Neural progenitor cell (in vitro differentiated cells): ENCODE results near the gene ABHD17B. TPM values are rescaled to one million over a fixed set of nuclear protein-coding genes. Genes with fewer than 3 reads are reported as not detected.

Experiments
- DNase-seq: peaks from one replicate; pipeline ENCODE4 v3.0.0-alpha.2; 2016; ENCODE audit warnings: low spot score
- H2AFZ ChIP-seq: fragments of 200-600 bp; sonication (generic); replicated peaks from 2 replicates; pipeline ENCODE4 v1.6.1; 2016; ENCODE audit warnings: antibody characterized with exemption
- H3F3A ChIP-seq: fragments of 200-600 bp; sonication (generic); 2 replicates; pipeline ENCODE4 v1.6.1; 2016; ENCODE audit warnings: antibody characterized with exemption, low read depth
- H3K27ac ChIP-seq: fragments of 200-600 bp; sonication (generic); 2 replicates; pipeline ENCODE4 v1.5.1; 2016; ENCODE audit warnings: mild to moderate bottlenecking
- H3K27me3 ChIP-seq: fragments of 200-600 bp; sonication (generic); 2 replicates; pipeline ENCODE4 v1.6.1; 2016; ENCODE audit warnings: mild to moderate bottlenecking, moderate library complexity
- H3K36me3 ChIP-seq: fragments of 200-600 bp; sonication (generic); 2 replicates; pipeline ENCODE4 v1.5.1; 2016
- H3K4me1 ChIP-seq: fragments of 200-600 bp; sonication (generic); 2 replicates; pipeline ENCODE4 v1.6.1; 2016; ENCODE audit warnings: mixed run types
- H3K4me2 ChIP-seq: fragments of 200-600 bp; sonication (generic); 2 replicates; pipeline ENCODE4 v1.6.1; 2016
- H3K4me3 ChIP-seq: fragments of 200-600 bp; sonication (generic); 2 replicates; pipeline ENCODE4 v1.5.1; 2016
- H3K79me2 ChIP-seq: fragments of 200-600 bp; sonication (generic); 2 replicates; pipeline ENCODE4 v1.6.1; 2016; ENCODE audit warnings: low read depth
- H3K9ac ChIP-seq: fragments of 200-600 bp; sonication (generic); 2 replicates; pipeline ENCODE4 v1.6.1; 2016
- H3K9me3 ChIP-seq: fragments of 200-600 bp; sonication (generic); 2 replicates; pipeline ENCODE4 v1.5.1; 2016; ENCODE audit warnings: low read depth
- H4K20me1 ChIP-seq: fragments of 200-600 bp; sonication (generic); 2 replicates; pipeline ENCODE4 v1.6.1; 2016; ENCODE audit warnings: low read depth
- H3K27ac Mint-ChIP-seq: 3 replicates; pipeline ENCODE4 v1.8.0; 2021; ENCODE audit warnings: mixed read lengths
- H3K27me3 Mint-ChIP-seq: 2 replicates; pipeline ENCODE4 v1.8.0; 2022; ENCODE audit warnings: low read depth, mild to moderate bottlenecking, inconsistent platforms, moderate library complexity, mixed read lengths; ENCODE audit not compliant: insufficient read depth
- H3K36me3 Mint-ChIP-seq: 3 replicates; pipeline ENCODE4 v1.8.0; 2021; ENCODE audit warnings: mixed read lengths
- H3K4me1 Mint-ChIP-seq: 3 replicates; pipeline ENCODE4 v1.8.0; 2021; ENCODE audit warnings: mixed read lengths
- H3K4me3 Mint-ChIP-seq: 3 replicates; pipeline ENCODE4 v1.8.0; 2021; ENCODE audit warnings: mild to moderate bottlenecking, moderate library complexity, mixed read lengths
- H3K9me3 Mint-ChIP-seq: 3 replicates; pipeline ENCODE4 v1.8.0; 2020; ENCODE audit warnings: mixed read lengths
- EZH2 ChIP-seq: fragments of 200-600 bp; sonication (generic); IDR thresholded peaks from 2 replicates; pipeline ENCODE4 v1.6.1; 2017; ENCODE audit warnings: antibody characterized with exemption, mild to moderate bottlenecking, moderate library complexity
- EZH2phosphoT487 ChIP-seq: fragments of 200-600 bp; sonication (generic); IDR thresholded peaks from 2 replicates; pipeline ENCODE4 v1.6.1; 2017; ENCODE audit warnings: antibody characterized with exemption
- total RNA-seq: library from RNA; depleted of rRNA; stranded (reverse); fragments of >200 nt; gene quantifications from 2 replicates; pipeline ENCODE4 v1.2.3, GENCODE V29; 2015; ENCODE audit warnings: low replicate concordance
- TF ChIP-seq, protein P1 (sequence below): fragments of 200-600 bp; sonication (generic); IDR thresholded peaks from 2 replicates; pipeline ENCODE4 v1.5.1; 2017; ENCODE audit warnings: antibody characterized with exemption, mild to moderate bottlenecking

ABHD17B gene
- total RNA-seq, 1 donor from 2014 or later: 96.6 TPM

DNA sequence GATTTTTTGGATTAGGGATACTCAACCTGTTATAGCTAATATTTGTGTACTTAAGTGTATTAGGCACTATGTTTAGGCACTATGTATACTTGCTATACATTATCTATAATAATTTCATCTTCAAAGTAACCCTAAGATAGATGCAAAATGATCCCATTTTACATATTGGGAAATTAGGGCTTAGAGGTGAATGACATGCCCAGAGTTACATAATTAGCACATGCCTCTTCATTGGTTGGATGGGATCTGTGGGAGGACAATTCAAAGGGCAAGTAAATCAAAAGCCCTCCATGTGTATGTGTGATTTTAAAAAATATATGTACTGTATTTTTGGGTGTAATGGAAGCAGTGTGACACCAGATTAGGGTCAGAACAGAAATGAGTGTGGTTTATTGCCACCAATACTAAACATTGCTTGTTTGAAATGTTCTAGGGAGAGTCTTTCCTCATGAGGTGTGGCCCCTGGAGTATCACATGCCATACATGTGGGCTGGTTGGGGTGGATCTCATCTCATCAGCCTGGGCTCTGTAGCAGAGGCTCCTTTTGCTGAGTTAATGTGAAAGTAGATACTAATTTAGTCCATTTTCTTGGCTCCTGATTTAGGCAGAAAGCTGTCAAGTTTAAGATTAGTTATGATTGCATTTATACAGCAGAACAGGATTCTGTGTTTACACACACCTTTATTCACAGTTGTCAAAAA lies 6.0 kb upstream of the ABHD17B start:
- Histone ChIP-seq H3K9me3 (no peaks in the 10 kb centered on the region), H3K4me1 (peaks cover 25% of the 10 kb centered on the region), H3K27ac (no peak overlapping the region), H3K9ac (no peak overlapping the region), H3K36me3 (no peaks in the 10 kb centered on the region), H4K20me1 (no peaks in the 10 kb centered on the region), H3K4me2 (no peak overlapping the region), H3K79me2 (peaks cover 96% of the 10 kb centered on the region), H2AFZ (no peak overlapping the region), H3K4me3 (no peak overlapping the region), H3F3A (peaks cover 13% of the 10 kb centered on the region), H3K27me3 (no peaks in the 10 kb centered on the region)
- Mint-ChIP-seq H3K4me1 (peaks cover 13% of the 10 kb centered on the region), H3K4me3 (no peak overlapping the region), H3K27ac (no peak overlapping the region), H3K27me3 (no peaks in the 10 kb centered on the region), H3K36me3 (peaks cover 11% of the 10 kb centered on the region), H3K9me3 (peaks cover 6% of the 10 kb centered on the region)
- DNase-seq: no peak
- no peak for TF ChIP-seq EZH2
- no peak for TF ChIP-seq EZH2phosphoT487
- TF ChIP-seq, protein P1, sequence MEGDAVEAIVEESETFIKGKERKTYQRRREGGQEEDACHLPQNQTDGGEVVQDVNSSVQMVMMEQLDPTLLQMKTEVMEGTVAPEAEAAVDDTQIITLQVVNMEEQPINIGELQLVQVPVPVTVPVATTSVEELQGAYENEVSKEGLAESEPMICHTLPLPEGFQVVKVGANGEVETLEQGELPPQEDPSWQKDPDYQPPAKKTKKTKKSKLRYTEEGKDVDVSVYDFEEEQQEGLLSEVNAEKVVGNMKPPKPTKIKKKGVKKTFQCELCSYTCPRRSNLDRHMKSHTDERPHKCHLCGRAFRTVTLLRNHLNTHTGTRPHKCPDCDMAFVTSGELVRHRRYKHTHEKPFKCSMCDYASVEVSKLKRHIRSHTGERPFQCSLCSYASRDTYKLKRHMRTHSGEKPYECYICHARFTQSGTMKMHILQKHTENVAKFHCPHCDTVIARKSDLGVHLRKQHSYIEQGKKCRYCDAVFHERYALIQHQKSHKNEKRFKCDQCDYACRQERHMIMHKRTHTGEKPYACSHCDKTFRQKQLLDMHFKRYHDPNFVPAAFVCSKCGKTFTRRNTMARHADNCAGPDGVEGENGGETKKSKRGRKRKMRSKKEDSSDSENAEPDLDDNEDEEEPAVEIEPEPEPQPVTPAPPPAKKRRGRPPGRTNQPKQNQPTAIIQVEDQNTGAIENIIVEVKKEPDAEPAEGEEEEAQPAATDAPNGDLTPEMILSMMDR: no peak

- H2AFZ ChIP-seq: no peak overlapping the region
- no peak overlapping the region for H3K27ac Mint-ChIP-seq
These were observed 4.5 kb upstream of the ABHD17B start for GRCh38 chr9:71915495-71915894.

GRCh38 chr9:71911908-71912335 lies 929 bp upstream of the ABHD17B start:
- Histone ChIP-seq H4K20me1 (peaks cover 32% of the 10 kb centered on the region), H3F3A (peaks cover 35% of the 10 kb centered on the region), H3K4me2 (peak overlapping the region; percentile 96), H3K4me1 (peaks cover 22% of the 10 kb centered on the region), H3K27me3 (no peaks in the 10 kb centered on the region), H3K4me3 (peak overlapping the region; percentile 80), H3K79me2 (peaks cover 92% of the 10 kb centered on the region), H3K36me3 (no peaks in the 10 kb centered on the region), H3K27ac (peak overlapping the region; percentile 90), H2AFZ (peak overlapping the region; percentile 30), H3K9ac (peak overlapping the region; percentile 53), H3K9me3 (no peaks in the 10 kb centered on the region)
- Mint-ChIP-seq H3K27ac (peak overlapping the region; percentile 100), H3K4me1 (peaks cover 39% of the 10 kb centered on the region), H3K27me3 (peaks cover 9% of the 10 kb centered on the region), H3K4me3 (peak overlapping the region; percentile 100), H3K9me3 (peaks cover 2% of the 10 kb centered on the region), H3K36me3 (peaks cover 4% of the 10 kb centered on the region)
- TF ChIP-seq, protein P1: no peak
- peak; percentile 19 for TF ChIP-seq EZH2phosphoT487
- TF ChIP-seq EZH2: peak; percentile 33
- no peak for DNase-seq

More at GRCh38 chr9:71915495-71915894, 4.5 kb upstream of the ABHD17B start:
- peaks cover 4% of the 10 kb centered on the region for H3K27me3 Mint-ChIP-seq
- TF ChIP-seq, protein P1: no peak
- TF ChIP-seq EZH2phosphoT487 (no peak), EZH2 (no peak)
- H3K4me3 ChIP-seq: no peak overlapping the region
- H3K4me1 ChIP-seq: peaks cover 19% of the 10 kb centered on the region
- peaks cover 92% of the 10 kb centered on the region for H3K79me2 ChIP-seq
- no peak overlapping the region for H3K4me3 Mint-ChIP-seq
- peaks cover 11% of the 10 kb centered on the region for H3K36me3 Mint-ChIP-seq
- H3K27ac ChIP-seq: no peak overlapping the region
- no peaks in the 10 kb centered on the region for H4K20me1 ChIP-seq
- no peaks in the 10 kb centered on the region for H3K36me3 ChIP-seq
- H3K9me3 Mint-ChIP-seq: peaks cover 6% of the 10 kb centered on the region
- no peak overlapping the region for H3K4me2 ChIP-seq
- DNase-seq: no peak
- H3K9me3 ChIP-seq: no peaks in the 10 kb centered on the region
- no peaks in the 10 kb centered on the region for H3K27me3 ChIP-seq
- no peak overlapping the region for H3K9ac ChIP-seq
- peaks cover 19% of the 10 kb centered on the region for H3K4me1 Mint-ChIP-seq
- H3F3A ChIP-seq: peaks cover 20% of the 10 kb centered on the region
